DOHH2 (cell line): Measurements from ENCODE around the gene ZNF19.
"Not testable (repeated sequence)": the region's sequence is repeated elsewhere in the genome, so short reads cannot be mapped to it uniquely, and the experiment has no call there.

Experiments used
- H3F3A ChIP-seq: fragments of 200-600 bp; sonication (generic), shearing (Covaris generic); 2 replicates; pipeline ENCODE4 v1.6.0; 2016; ENCODE audit warnings: antibody characterized with exemption, mild to moderate bottlenecking; ENCODE audit not compliant: control insufficient read depth, insufficient read depth
- H3K27ac ChIP-seq: fragments of 200-600 bp; sonication (generic); 2 replicates; pipeline ENCODE4 v1.5.1; 2014; ENCODE audit warnings: low read depth, mild to moderate bottlenecking, low read length, moderate library complexity
- H3K27me3 ChIP-seq: fragments of 200-600 bp; sonication (generic); 2 replicates; pipeline ENCODE4 v1.6.1; 2014; ENCODE audit warnings: mild to moderate bottlenecking, low read length, mixed read lengths; ENCODE audit not compliant: control insufficient read depth
- H3K36me3 ChIP-seq: fragments of 200-600 bp; sonication (generic); 2 replicates; pipeline ENCODE4 v1.6.1; 2014; ENCODE audit warnings: mild to moderate bottlenecking, low read length, moderate library complexity, mixed read lengths; ENCODE audit not compliant: control insufficient read depth
- H3K4me1 ChIP-seq: fragments of 200-600 bp; sonication (generic); 2 replicates; pipeline ENCODE4 v1.6.1; 2014; ENCODE audit warnings: mild to moderate bottlenecking, low read length, mixed read lengths; ENCODE audit not compliant: control insufficient read depth
- H3K4me2 ChIP-seq: fragments of 200-600 bp; sonication (generic); 2 replicates; pipeline ENCODE4 v1.6.0; 2014; ENCODE audit warnings: mild to moderate bottlenecking, low read length, moderate library complexity
- H3K4me3 ChIP-seq: fragments of 200-600 bp; sonication (generic); 2 replicates; pipeline ENCODE4 v1.5.1; 2014; ENCODE audit warnings: mild to moderate bottlenecking, low read length, mixed read lengths
- H3K79me2 ChIP-seq: fragments of 200-600 bp; sonication (generic); 2 replicates; pipeline ENCODE4 v1.6.1; 2014; ENCODE audit warnings: mild to moderate bottlenecking, low read length, mixed read lengths; ENCODE audit not compliant: control insufficient read depth
- H3K9me2 ChIP-seq: fragments of 200-600 bp; sonication (generic); replicated peaks from 2 replicates; pipeline ENCODE4 v1.6.1; 2014; ENCODE audit warnings: mild to moderate bottlenecking, low read length, mixed read lengths; ENCODE audit not compliant: control insufficient read depth
- H3K9me3 ChIP-seq: fragments of 200-600 bp; sonication (generic); 2 replicates; pipeline ENCODE4 v1.6.1; 2014; ENCODE audit warnings: antibody characterized with exemption, low read length, mixed read lengths; ENCODE audit not compliant: control insufficient read depth, insufficient read depth
- H4K20me1 ChIP-seq: fragments of 200-600 bp; sonication (generic); 2 replicates; pipeline ENCODE4 v1.6.0; 2014; ENCODE audit warnings: low read depth, mild to moderate bottlenecking, antibody characterized with exemption, low read length, moderate library complexity; ENCODE audit not compliant: control insufficient read depth, insufficient read depth
- EZH2phosphoT487 ChIP-seq: fragments of 200-600 bp; sonication (generic); IDR thresholded peaks from 2 replicates; pipeline ENCODE4 v1.6.1; 2017; ENCODE audit warnings: borderline replicate concordance, mild to moderate bottlenecking, antibody characterized with exemption, low read length, moderate library complexity, mixed read lengths
- TF ChIP-seq, protein P1 (sequence below): fragments of 200-600 bp; sonication (generic); IDR thresholded peaks from one replicate; pipeline ENCODE4 v1.5.1; 2014; ENCODE audit warnings: antibody characterized with exemption, mild to moderate bottlenecking, low read depth, low read length; ENCODE audit not compliant: poor library complexity, severe bottlenecking

Gene ZNF19

DNA sequence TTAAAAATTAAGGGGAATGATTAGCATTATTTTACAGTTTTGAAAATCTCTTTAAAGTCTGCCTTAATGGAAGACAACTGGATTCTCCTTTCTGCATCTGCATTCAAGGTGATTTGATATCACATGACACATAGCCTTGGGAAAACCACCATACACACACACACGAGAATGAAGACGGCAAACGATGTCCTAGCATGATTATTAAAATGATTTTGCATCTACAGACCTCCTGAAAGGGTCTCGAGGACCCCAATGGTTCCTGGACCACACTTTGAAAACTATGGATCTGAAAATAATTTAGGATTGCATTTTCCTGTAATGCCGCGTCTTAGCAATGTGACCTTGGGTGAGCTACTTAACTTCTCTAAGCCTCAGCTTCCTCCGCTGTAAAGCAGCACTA lies 25.4 kb upstream of the ZNF19 start:
- H4K20me1 ChIP-seq = no peaks in the 10 kb centered on the region
- H3K9me2 ChIP-seq = no peaks in the 10 kb centered on the region
- no peak overlapping the region for H3K4me3 ChIP-seq
- no peak for TF ChIP-seq EZH2phosphoT487
- TF ChIP-seq, protein P1, sequence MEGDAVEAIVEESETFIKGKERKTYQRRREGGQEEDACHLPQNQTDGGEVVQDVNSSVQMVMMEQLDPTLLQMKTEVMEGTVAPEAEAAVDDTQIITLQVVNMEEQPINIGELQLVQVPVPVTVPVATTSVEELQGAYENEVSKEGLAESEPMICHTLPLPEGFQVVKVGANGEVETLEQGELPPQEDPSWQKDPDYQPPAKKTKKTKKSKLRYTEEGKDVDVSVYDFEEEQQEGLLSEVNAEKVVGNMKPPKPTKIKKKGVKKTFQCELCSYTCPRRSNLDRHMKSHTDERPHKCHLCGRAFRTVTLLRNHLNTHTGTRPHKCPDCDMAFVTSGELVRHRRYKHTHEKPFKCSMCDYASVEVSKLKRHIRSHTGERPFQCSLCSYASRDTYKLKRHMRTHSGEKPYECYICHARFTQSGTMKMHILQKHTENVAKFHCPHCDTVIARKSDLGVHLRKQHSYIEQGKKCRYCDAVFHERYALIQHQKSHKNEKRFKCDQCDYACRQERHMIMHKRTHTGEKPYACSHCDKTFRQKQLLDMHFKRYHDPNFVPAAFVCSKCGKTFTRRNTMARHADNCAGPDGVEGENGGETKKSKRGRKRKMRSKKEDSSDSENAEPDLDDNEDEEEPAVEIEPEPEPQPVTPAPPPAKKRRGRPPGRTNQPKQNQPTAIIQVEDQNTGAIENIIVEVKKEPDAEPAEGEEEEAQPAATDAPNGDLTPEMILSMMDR = no peak
- H3K27ac ChIP-seq = no peak overlapping the region
- H3K9me3 ChIP-seq = no peaks in the 10 kb centered on the region
- no peaks in the 10 kb centered on the region for H3K79me2 ChIP-seq
- H3K36me3 ChIP-seq = no peaks in the 10 kb centered on the region
- no peak overlapping the region for H3K4me2 ChIP-seq
- no peaks in the 10 kb centered on the region for H3F3A ChIP-seq
- no peaks in the 10 kb centered on the region for H3K4me1 ChIP-seq
- H3K27me3 ChIP-seq = no peaks in the 10 kb centered on the region

DNA sequence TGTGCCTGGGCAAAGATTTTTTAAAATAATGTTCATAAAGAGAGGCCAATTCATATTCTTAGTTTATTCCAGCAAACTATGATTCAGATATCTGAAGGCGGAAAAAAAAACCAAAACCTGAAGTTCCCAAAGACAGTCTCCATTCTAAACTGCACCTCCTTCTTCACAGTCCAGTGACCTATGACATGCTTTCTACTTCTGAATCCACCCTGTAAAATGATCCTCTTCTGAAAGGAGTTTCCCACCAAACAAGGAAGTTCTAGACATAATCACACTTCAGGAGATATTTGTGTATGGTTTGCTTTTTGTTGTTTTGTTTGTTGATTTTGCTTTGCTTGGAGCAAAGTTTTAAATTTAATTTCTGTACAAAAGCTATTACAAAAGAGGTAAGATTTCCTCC lies 24.2 kb upstream of the ZNF19 start:
- H3K4me1 ChIP-seq = no peaks in the 10 kb centered on the region
- no peaks in the 10 kb centered on the region for H3K9me2 ChIP-seq

DNA sequence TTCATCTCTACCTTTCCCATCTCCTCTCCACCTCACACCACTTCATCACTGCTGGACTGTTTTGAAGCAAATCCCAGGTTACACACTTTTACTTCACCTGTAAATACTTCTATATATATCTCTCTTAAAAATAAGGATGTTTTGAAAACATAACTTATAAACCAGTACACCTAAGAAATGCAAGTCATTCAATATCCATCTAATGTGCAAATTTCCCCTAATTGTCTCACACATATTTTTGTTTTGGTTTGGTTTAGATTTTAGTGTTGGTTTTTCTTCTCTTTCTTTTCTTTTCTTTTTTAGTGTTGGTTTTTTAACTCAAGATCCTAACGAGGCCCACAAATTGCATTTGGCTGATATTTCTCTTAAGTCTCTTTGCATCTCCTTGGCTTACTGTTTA lies 17.9 kb upstream of the ZNF19 start:
- Histone ChIP-seq H3K27ac (no peak overlapping the region), H3K9me3 (no peaks in the 10 kb centered on the region), H3K9me2 (no peaks in the 10 kb centered on the region), H3K79me2 (no peaks in the 10 kb centered on the region), H3K4me2 (no peak overlapping the region), H3F3A (no peaks in the 10 kb centered on the region), H3K36me3 (no peaks in the 10 kb centered on the region), H3K4me3 (no peak overlapping the region), H4K20me1 (no peaks in the 10 kb centered on the region), H3K27me3 (peaks cover 3% of the 10 kb centered on the region), H3K4me1 (no peaks in the 10 kb centered on the region)
- no peak for TF ChIP-seq EZH2phosphoT487
- TF ChIP-seq, protein P1 = no peak

More for the DNA sequence above, 24.2 kb upstream of the ZNF19 start:
- no peaks in the 10 kb centered on the region for H3F3A ChIP-seq
- H4K20me1 ChIP-seq = no peaks in the 10 kb centered on the region
- H3K9me3 ChIP-seq = no peaks in the 10 kb centered on the region
- no peak overlapping the region for H3K4me2 ChIP-seq
- H3K27ac ChIP-seq = no peak overlapping the region
- no peak overlapping the region for H3K4me3 ChIP-seq
- TF ChIP-seq, protein P1 = no peak
- TF ChIP-seq EZH2phosphoT487 = no peak
- H3K27me3 ChIP-seq = no peaks in the 10 kb centered on the region
- H3K79me2 ChIP-seq = no peaks in the 10 kb centered on the region
- H3K36me3 ChIP-seq = no peaks in the 10 kb centered on the region

DNA sequence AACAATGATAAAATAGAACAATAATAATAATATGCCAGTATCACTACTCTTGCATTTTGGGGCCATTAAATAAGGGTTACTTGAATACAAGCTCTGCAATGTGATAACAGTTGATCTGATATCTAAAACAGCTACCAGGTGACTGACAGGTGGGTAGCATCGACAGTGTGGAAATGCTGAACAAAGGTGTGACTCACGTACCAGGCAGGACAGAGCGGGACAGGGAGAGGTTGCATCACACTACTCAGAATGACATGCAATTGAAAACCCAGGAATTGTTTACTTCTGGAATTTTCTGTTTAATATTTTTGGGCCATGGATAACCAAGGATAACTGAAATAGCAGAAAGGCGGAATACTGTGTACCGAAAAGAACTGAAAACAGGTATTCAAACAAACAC lies 15.8 kb upstream of the ZNF19 start:
- Histone ChIP-seq H3K27ac (no peak overlapping the region), H3F3A (no peaks in the 10 kb centered on the region), H3K36me3 (no peaks in the 10 kb centered on the region), H4K20me1 (no peaks in the 10 kb centered on the region), H3K4me2 (no peak overlapping the region), H3K4me3 (no peak overlapping the region), H3K9me3 (no peaks in the 10 kb centered on the region), H3K27me3 (peaks cover 3% of the 10 kb centered on the region), H3K79me2 (no peaks in the 10 kb centered on the region), H3K4me1 (no peaks in the 10 kb centered on the region), H3K9me2 (no peaks in the 10 kb centered on the region)
- no peak for TF ChIP-seq EZH2phosphoT487
- TF ChIP-seq, protein P1 = no peak

DNA sequence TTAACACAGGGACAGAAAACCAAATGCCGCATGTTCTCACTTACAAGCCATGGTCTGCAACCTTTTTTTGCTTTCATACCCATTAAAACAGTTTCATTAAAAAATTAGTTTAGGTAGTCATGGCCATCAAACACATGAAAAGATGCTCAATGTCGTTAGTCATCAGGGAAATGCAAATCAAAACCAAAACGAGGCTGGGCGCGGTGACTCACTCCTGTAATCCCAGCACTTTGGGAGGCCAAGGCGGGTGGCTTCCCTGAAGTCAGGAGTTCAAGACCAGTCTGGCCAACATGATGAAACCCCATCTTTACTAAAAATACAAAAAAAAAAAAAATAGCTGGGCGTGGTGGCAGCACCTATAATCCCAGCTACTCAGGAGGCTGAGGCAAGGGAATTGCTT lies 14.9 kb upstream of the ZNF19 start:
- H3K9me2 ChIP-seq, H3K4me3 ChIP-seq, H3K27ac ChIP-seq, H3K27me3 ChIP-seq, H3F3A ChIP-seq, H3K9me3 ChIP-seq, H3K4me1 ChIP-seq, H3K79me2 ChIP-seq, H3K4me2 ChIP-seq, H3K36me3 ChIP-seq, H4K20me1 ChIP-seq: not testable (repeated sequence)
